ENCODE results near the gene SOCS3.

DNA sequence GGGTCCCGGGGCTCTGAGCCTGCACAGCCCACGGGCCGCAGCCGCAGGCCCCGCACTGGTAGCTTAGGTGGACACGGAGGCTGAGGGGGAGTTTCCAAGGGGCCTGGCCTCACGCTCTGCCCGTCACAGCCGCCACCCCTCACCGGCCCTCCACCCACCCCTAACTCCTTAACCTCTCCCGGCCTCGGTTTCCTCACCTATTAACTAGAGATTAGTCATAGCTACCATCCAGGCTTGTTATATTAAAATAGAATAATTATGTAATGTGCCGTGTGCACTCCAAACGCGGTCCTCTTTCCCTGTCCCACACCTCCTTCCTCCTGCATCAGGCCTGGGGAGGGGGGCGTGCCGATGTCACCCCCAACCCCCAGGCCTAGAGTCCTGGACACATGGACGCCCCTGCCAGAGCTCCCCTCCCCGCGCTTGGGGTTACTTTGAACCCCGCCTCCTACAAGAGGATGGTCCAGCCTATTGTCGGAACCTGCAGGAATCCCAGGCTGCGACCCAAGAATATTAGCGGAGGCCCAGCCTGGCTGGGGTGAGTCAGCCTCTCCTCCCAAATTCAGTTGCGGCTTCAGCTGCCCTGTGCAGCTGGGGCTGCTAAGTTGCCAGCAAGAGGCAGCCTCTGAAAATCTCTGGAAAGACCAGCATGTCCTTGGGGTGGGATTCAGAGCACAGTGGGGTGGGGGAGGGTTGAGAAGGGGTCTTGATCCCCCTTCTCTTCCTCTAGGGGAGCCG is 17.3 kb downstream of the SOCS3 start:
- TF ChIP-seq POLR2A (IDR thresholded peaks at IDR 0.05): no peak
- TF ChIP-seq, protein P1, sequence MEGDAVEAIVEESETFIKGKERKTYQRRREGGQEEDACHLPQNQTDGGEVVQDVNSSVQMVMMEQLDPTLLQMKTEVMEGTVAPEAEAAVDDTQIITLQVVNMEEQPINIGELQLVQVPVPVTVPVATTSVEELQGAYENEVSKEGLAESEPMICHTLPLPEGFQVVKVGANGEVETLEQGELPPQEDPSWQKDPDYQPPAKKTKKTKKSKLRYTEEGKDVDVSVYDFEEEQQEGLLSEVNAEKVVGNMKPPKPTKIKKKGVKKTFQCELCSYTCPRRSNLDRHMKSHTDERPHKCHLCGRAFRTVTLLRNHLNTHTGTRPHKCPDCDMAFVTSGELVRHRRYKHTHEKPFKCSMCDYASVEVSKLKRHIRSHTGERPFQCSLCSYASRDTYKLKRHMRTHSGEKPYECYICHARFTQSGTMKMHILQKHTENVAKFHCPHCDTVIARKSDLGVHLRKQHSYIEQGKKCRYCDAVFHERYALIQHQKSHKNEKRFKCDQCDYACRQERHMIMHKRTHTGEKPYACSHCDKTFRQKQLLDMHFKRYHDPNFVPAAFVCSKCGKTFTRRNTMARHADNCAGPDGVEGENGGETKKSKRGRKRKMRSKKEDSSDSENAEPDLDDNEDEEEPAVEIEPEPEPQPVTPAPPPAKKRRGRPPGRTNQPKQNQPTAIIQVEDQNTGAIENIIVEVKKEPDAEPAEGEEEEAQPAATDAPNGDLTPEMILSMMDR (IDR thresholded peaks at IDR 0.05): no peak

Measured in lower leg skin (tissue), 3 donors.